ENCODE data around the gene ACTMAP.
"Not testable (repeated sequence)": the region's sequence is repeated elsewhere in the genome, so short reads cannot be mapped to it uniquely, and the experiment has no call there.

ACTMAP gene

GRCh38 chr19:40786060-40787037 is 36.1 kb upstream of the ACTMAP start:
- TF ChIP-seq CSDC2 (CRISPR knock-in tag; IDR thresholded peaks at IDR 0.05) (no peak), ISL1 (CRISPR knock-in tag; IDR thresholded peaks at IDR 0.05) (no peak), ESRRG (CRISPR knock-in tag; IDR thresholded peaks at IDR 0.05) (no peak), ARNTL (CRISPR knock-in tag; IDR thresholded peaks at IDR 0.05; ENCODE audit: borderline replicate concordance, low read depth) (no peak), ZNF70 (CRISPR knock-in tag; IDR thresholded peaks at IDR 0.05) (no peak), ZFP30 (CRISPR knock-in tag; IDR thresholded peaks at IDR 0.05) (no peak), ZC3H10 (CRISPR knock-in tag; IDR thresholded peaks at IDR 0.05) (no peak), POU6F1 (CRISPR knock-in tag; IDR thresholded peaks at IDR 0.05; ENCODE audit: borderline replicate concordance, low read depth) (no peak), ZFP3 (CRISPR knock-in tag; IDR thresholded peaks at IDR 0.05) (no peak), BACH2 (CRISPR knock-in tag; IDR thresholded peaks at IDR 0.05; ENCODE audit: borderline replicate concordance) (no peak), PPARA (CRISPR knock-in tag; IDR thresholded peaks at IDR 0.05; ENCODE audit: borderline replicate concordance) (no peak), TSHZ2 (CRISPR knock-in tag; IDR thresholded peaks at IDR 0.05) (no peak), GLIS3 (CRISPR knock-in tag; IDR thresholded peaks at IDR 0.05) (no peak), PATZ1 (CRISPR knock-in tag; IDR thresholded peaks at IDR 0.05; ENCODE audit: borderline replicate concordance) (no peak), TOX (CRISPR knock-in tag; IDR thresholded peaks at IDR 0.05; ENCODE audit: borderline replicate concordance) (no peak), CREB5 (CRISPR knock-in tag; IDR thresholded peaks at IDR 0.05; ENCODE audit: low read depth) (no peak), SNAI2 (CRISPR knock-in tag; IDR thresholded peaks at IDR 0.05) (no peak), CSRNP3 (CRISPR knock-in tag; IDR thresholded peaks at IDR 0.05) (no peak), ZNF8 (CRISPR knock-in tag; IDR thresholded peaks at IDR 0.05) (no peak)
- no peak for ATAC-seq

GRCh38 chr19:40785526-40785925 is 35.2 kb upstream of the ACTMAP start:
- no peak for TF ChIP-seq CSDC2 (CRISPR knock-in tag; IDR thresholded peaks at IDR 0.05)
- no peak for ATAC-seq

GRCh38 chr19:40784146-40784545 is 33.9 kb upstream of the ACTMAP start:
- not testable (repeated sequence) for ATAC-seq

- no peak for ATAC-seq
- no peak for TF ChIP-seq RARB (CRISPR knock-in tag; IDR thresholded peaks at IDR 0.05)
- TF ChIP-seq SNAI2 (CRISPR knock-in tag; IDR thresholded peaks at IDR 0.05) = no peak
- TF ChIP-seq ZNF565 (CRISPR knock-in tag; conservative IDR thresholded peaks at IDR 0.05; ENCODE audit: low read depth) = no peak
- no peak for TF ChIP-seq TOX (CRISPR knock-in tag; IDR thresholded peaks at IDR 0.05; ENCODE audit: borderline replicate concordance)
- TF ChIP-seq GLIS3 (CRISPR knock-in tag; IDR thresholded peaks at IDR 0.05) = no peak
- no peak for TF ChIP-seq ZNF8 (CRISPR knock-in tag; IDR thresholded peaks at IDR 0.05)
- no peak for TF ChIP-seq TSHZ2 (CRISPR knock-in tag; IDR thresholded peaks at IDR 0.05)
- no peak for TF ChIP-seq TCF4 (CRISPR knock-in tag; IDR thresholded peaks at IDR 0.05; ENCODE audit: borderline replicate concordance)
- no peak for TF ChIP-seq BACH2 (CRISPR knock-in tag; IDR thresholded peaks at IDR 0.05; ENCODE audit: borderline replicate concordance)
- no peak for TF ChIP-seq OSR1 (CRISPR knock-in tag; IDR thresholded peaks at IDR 0.05)
- no peak for TF ChIP-seq PPARA (CRISPR knock-in tag; IDR thresholded peaks at IDR 0.05; ENCODE audit: borderline replicate concordance)
- no peak for TF ChIP-seq ZFP30 (CRISPR knock-in tag; IDR thresholded peaks at IDR 0.05)
Observed at GRCh38 chr19:40783711-40784110, 33.4 kb upstream of the ACTMAP start.

Measured in SK-N-SH treated with all-trans-retinoic acid at 6 μM for 48 hours (cell line).